Measurements from ENCODE around the gene IGSF9.

- TF ChIP-seq CTCF (IDR thresholded peaks at IDR 0.05) (no peak), POLR2A (IDR thresholded peaks at IDR 0.05) (no peak)
These were observed 40.7 kb upstream of the IGSF9 start for GRCh38 chr1:159986093-159986492.

All from uterus (tissue), 2 donors.